H1 (cell line): ENCODE measurements around the gene ZNF473. TPM values are rescaled to one million over a fixed set of nuclear protein-coding genes. Genes with fewer than 3 reads are reported as not detected.

Experiments used
- CTCF ChIA-PET: fragments of 300-600 bp; sonication (Branson Sonifier 250); formaldehyde crosslinking; loops from one replicate; lab custom pipeline; 2021; ENCODE audit not compliant: partially characterized antibody; lab: Charles Lee
- POLR2A ChIA-PET: fragments of 300-600 bp; sonication (Branson Sonifier 250); formaldehyde crosslinking; loops from one replicate; lab custom pipeline; 2021; ENCODE audit warnings: inconsistent platforms; ENCODE audit not compliant: partially characterized antibody; lab: Charles Lee
- DNase-seq, 2 experiments: peaks; one replicate each; pipeline versions ENCODE4 v3.0.0 to v3.0.0-alpha.2; 2010 to 2022; ENCODE audit warnings: low spot score in 2 of 2, low read depth in 1 of 2, mixed read lengths in 1 of 2
- FAIRE-seq: peaks from 2 replicates; lab custom pipeline; 2011; peaks lifted over from hg19 to GRCh38; lab: Jason Lieb, UNC
- H2AFZ ChIP-seq: 2 replicates; pipeline ENCODE4 v1.8.1; 2012; ENCODE audit warnings: low read length, inconsistent platforms
- H2AK5ac ChIP-seq: 2 replicates; pipeline ENCODE4 v1.6.1; 2013; ENCODE audit warnings: low read depth, low read length
- H2BK120ac ChIP-seq: replicated peaks from 2 replicates; pipeline ENCODE3; 2013; ENCODE audit warnings: low read depth, low read length, inconsistent platforms
- H2BK12ac ChIP-seq: 2 replicates; pipeline ENCODE4 v1.6.1; 2013; ENCODE audit warnings: low read depth, low read length
- H2BK15ac ChIP-seq: 2 replicates; pipeline ENCODE4 v1.6.1; 2013; ENCODE audit warnings: low read length
- H2BK20ac ChIP-seq: 2 replicates; pipeline ENCODE4 v1.6.1; 2013; ENCODE audit warnings: low read length
- H2BK5ac ChIP-seq: 2 replicates; pipeline ENCODE4 v1.6.1; 2013; ENCODE audit warnings: low read depth, low read length
- H3K14ac ChIP-seq: 2 replicates; pipeline ENCODE4 v1.6.1; 2013; ENCODE audit warnings: inconsistent platforms; ENCODE audit not compliant: insufficient read length
- H3K18ac ChIP-seq: 2 replicates; pipeline ENCODE4 v1.6.1; 2013; ENCODE audit warnings: low read length; ENCODE audit errors: extremely low read depth
- H3K23ac ChIP-seq: 2 replicates; pipeline ENCODE4 v1.6.1; 2013; ENCODE audit warnings: inconsistent platforms; ENCODE audit not compliant: insufficient read length
- H3K23me2 ChIP-seq: 2 replicates; pipeline ENCODE4 v1.6.1; 2013; ENCODE audit warnings: low read depth, low read length
- H3K27ac ChIP-seq: 2 replicates; pipeline ENCODE4 v1.6.1; 2011; ENCODE audit warnings: low read depth, low read length, inconsistent platforms
- H3K27me3 ChIP-seq, 4 experiments: replicated peaks in 1 of 4; 1 replicate in 1 of 4; 2 replicates in 3 of 4; pipeline versions ENCODE4 v1.6.1 to v1.8.1; 2011 to 2013; ENCODE audit warnings: low read length in 3 of 4, mild to moderate bottlenecking in 3 of 4, inconsistent platforms in 2 of 4, mixed read lengths in 2 of 4, moderate library complexity in 1 of 4; ENCODE audit not compliant: control insufficient read depth in 3 of 4, insufficient read depth in 3 of 4; ENCODE audit errors: extremely low read depth in 1 of 4
- H3K36me3 ChIP-seq, 4 experiments: 2 replicates each; pipeline versions ENCODE4 v1.6.1 to v1.8.1; 2011 to 2013; ENCODE audit warnings: mild to moderate bottlenecking in 4 of 4, low read length in 3 of 4, moderate library complexity in 2 of 4, control low read depth in 1 of 4, inconsistent platforms in 1 of 4; ENCODE audit not compliant: insufficient read depth in 4 of 4, control insufficient read depth in 2 of 4
- H3K4ac ChIP-seq: replicated peaks from 2 replicates; pipeline ENCODE3; 2013; ENCODE audit warnings: low read length, low read depth, mixed read lengths, inconsistent platforms; ENCODE audit not compliant: insufficient read length
- H3K4me1 ChIP-seq, 4 experiments: replicated peaks in 1 of 4; 1 replicate in 1 of 4; 2 replicates in 3 of 4; pipeline versions ENCODE4 v1.6.1 to v1.8.1; 2011 to 2013; ENCODE audit warnings: low read length in 3 of 4, inconsistent platforms in 2 of 4, mixed read lengths in 1 of 4; ENCODE audit not compliant: insufficient read depth in 4 of 4, control insufficient read depth in 3 of 4
- H3K4me2 ChIP-seq, 2 experiments: 2 replicates each; pipeline versions ENCODE4 v1.6.1 to v1.8.1; 2011 to 2013; ENCODE audit warnings: low read depth in 2 of 2, low read length in 2 of 2, control low read depth in 1 of 2, inconsistent platforms in 1 of 2, mild to moderate bottlenecking in 1 of 2; ENCODE audit not compliant: insufficient read depth in 1 of 2
- H3K4me3 ChIP-seq, 4 experiments: fragments of 200-600, 300-600 bp in 1 of 4; sonication (generic), shearing (Covaris generic), sonication (Bioruptor Twin) in 1 of 4; 2 replicates each; pipeline versions ENCODE4 v1.5.1 to v1.8.1; 2011 to 2016; ENCODE audit warnings: low read length in 4 of 4, low read depth in 3 of 4, control low read depth in 2 of 4, inconsistent platforms in 2 of 4, mild to moderate bottlenecking in 2 of 4, mixed read lengths in 1 of 4, moderate library complexity in 1 of 4; ENCODE audit not compliant: insufficient read depth in 2 of 4; ENCODE audit errors: extremely low read depth in 1 of 4
- H3K56ac ChIP-seq: replicated peaks from 2 replicates; pipeline ENCODE3; 2013; ENCODE audit warnings: low read depth, mild to moderate bottlenecking, mixed read lengths, low read length, inconsistent platforms; ENCODE audit not compliant: insufficient read length
- H3K79me1 ChIP-seq: 2 replicates; pipeline ENCODE4 v1.6.1; 2013; ENCODE audit warnings: low read depth, low read length, control low read depth
- H3K79me2 ChIP-seq, 2 experiments: 2 replicates each; pipeline versions ENCODE4 v1.6.1 to v1.8.1; 2012 to 2013; ENCODE audit warnings: low read length in 2 of 2, mild to moderate bottlenecking in 2 of 2, inconsistent platforms in 1 of 2; ENCODE audit not compliant: insufficient read depth in 2 of 2, control insufficient read depth in 1 of 2
- H3K9ac ChIP-seq, 4 experiments: replicated peaks in 1 of 4; 1 replicate in 1 of 4; 2 replicates in 3 of 4; pipeline versions ENCODE4 v1.6.1 to v1.8.1; 2011 to 2013; ENCODE audit warnings: low read depth in 3 of 4, low read length in 3 of 4, control low read depth in 2 of 4, mild to moderate bottlenecking in 2 of 4, moderate library complexity in 2 of 4, inconsistent platforms in 1 of 4; ENCODE audit errors: extremely low read depth in 1 of 4
- H3K9me3 ChIP-seq, 2 experiments: 2 replicates each; pipeline versions ENCODE4 v1.6.1 to v1.8.1; 2012 to 2013; ENCODE audit warnings: mild to moderate bottlenecking in 2 of 2, moderate library complexity in 2 of 2, control low read depth in 1 of 2, inconsistent platforms in 1 of 2, low read depth in 1 of 2, low read length in 1 of 2, mixed read lengths in 1 of 2; ENCODE audit not compliant: insufficient read depth in 2 of 2
- H4K20me1 ChIP-seq, 2 experiments: replicated peaks in 1 of 2; 2 replicates each; pipeline versions ENCODE3 to v1.8.1; 2011 to 2013; ENCODE audit warnings: inconsistent platforms in 2 of 2, low read length in 2 of 2, mild to moderate bottlenecking in 1 of 2; ENCODE audit not compliant: insufficient read depth in 2 of 2, control insufficient read depth in 1 of 2
- H4K5ac ChIP-seq: 2 replicates; pipeline ENCODE4 v1.6.1; 2013; ENCODE audit warnings: low read length, low read depth, mixed read lengths, inconsistent platforms; ENCODE audit not compliant: insufficient read length
- H4K8ac ChIP-seq: 2 replicates; pipeline ENCODE4 v1.8.0; 2013; ENCODE audit warnings: mild to moderate bottlenecking, moderate library complexity, low read length, inconsistent platforms; ENCODE audit not compliant: insufficient read depth; ENCODE audit errors: extremely low read depth
- H4K91ac ChIP-seq: replicated peaks from 2 replicates; pipeline ENCODE3; 2013; ENCODE audit warnings: low read length, mixed read lengths, inconsistent platforms; ENCODE audit not compliant: insufficient read length
- BCL11A ChIP-seq, 2 experiments: IDR thresholded peaks; one replicate each; pipeline ENCODE4 v1.6.1; 2011; ENCODE audit warnings: low read depth in 2 of 2, low read length in 2 of 2, mild to moderate bottlenecking in 2 of 2
- BRCA1 ChIP-seq: IDR thresholded peaks from 2 replicates; pipeline ENCODE4 v1.6.1; 2012; ENCODE audit warnings: low read depth, low read length, improper control_type of control experiment
- CEBPB ChIP-seq: IDR thresholded peaks from 2 replicates; pipeline ENCODE4 v1.6.1; 2012; ENCODE audit warnings: low read depth, low read length
- JUN ChIP-seq: IDR thresholded peaks from 2 replicates; pipeline ENCODE4 v1.6.1; 2011; ENCODE audit warnings: low read depth, mild to moderate bottlenecking, improper control_type of control experiment, low read length
- KDM1A ChIP-seq: fragments of 200-600, 300-600 bp; sonication (generic); IDR thresholded peaks from 2 replicates; pipeline ENCODE4 v1.7.1; 2016; ENCODE audit warnings: mild to moderate bottlenecking, low read length, borderline replicate concordance
- NRF1 ChIP-seq: IDR thresholded peaks from 2 replicates; pipeline ENCODE4 v1.6.1; 2011; ENCODE audit warnings: mild to moderate bottlenecking, low read depth, low read length, improper control_type of control experiment
- POU5F1 ChIP-seq: IDR thresholded peaks from 2 replicates; pipeline ENCODE4 v1.6.1; 2011; ENCODE audit warnings: low read depth, mild to moderate bottlenecking, low read length, moderate library complexity
- RBBP5 ChIP-seq: IDR thresholded peaks from 2 replicates; pipeline ENCODE4 v1.7.1; 2012; ENCODE audit warnings: low read depth, mild to moderate bottlenecking, inconsistent platforms, low read length, moderate library complexity, borderline replicate concordance
- RFX5 ChIP-seq: IDR thresholded peaks from 2 replicates; pipeline ENCODE4 v1.6.1; 2011; ENCODE audit warnings: low read depth, low read length, improper control_type of control experiment, borderline replicate concordance
- RNF2 ChIP-seq: fragments of 200-900, 300-1000 bp; sonication (generic); IDR thresholded peaks from 2 replicates; pipeline ENCODE4 v1.7.1; 2016; ENCODE audit warnings: borderline replicate concordance, low read depth, mild to moderate bottlenecking, antibody characterized with exemption, low read length; ENCODE audit not compliant: poor library complexity, severe bottlenecking; ENCODE audit errors: missing control alignments
- SAP30 ChIP-seq: fragments of 300-600 bp; sonication (generic); IDR thresholded peaks from 2 replicates; pipeline ENCODE4 v1.7.1; 2012; ENCODE audit warnings: low read length, moderate library complexity, mild to moderate bottlenecking, inconsistent platforms; ENCODE audit not compliant: insufficient read depth, insufficient replicate concordance
- SIN3A ChIP-seq, 2 experiments: IDR thresholded peaks in 1 of 2; conservative IDR thresholded peaks in 1 of 2; 2 replicates each; pipeline ENCODE4 v1.6.1; 2011 to 2012; ENCODE audit warnings: low read length in 2 of 2, improper control_type of control experiment in 1 of 2, low read depth in 1 of 2, mild to moderate bottlenecking in 1 of 2
- SP2 ChIP-seq: IDR thresholded peaks from 2 replicates; pipeline ENCODE4 v1.6.1; 2012; ENCODE audit warnings: mild to moderate bottlenecking, low read length, inconsistent platforms
- TEAD4 ChIP-seq: IDR thresholded peaks from 2 replicates; pipeline ENCODE4 v1.6.1; 2012; ENCODE audit warnings: low read depth, low read length, inconsistent platforms, mixed read lengths
- WGBS, 2 experiments: shearing (Covaris generic) in 1 of 2; methylation state at CpG; one replicate each; pipeline versions ENCODE4 v1.1.6 to v1.1.7; 2013 to 2015; ENCODE audit warnings: low lambda C conversion rate in 2 of 2, mixed read lengths in 2 of 2, inconsistent platforms in 1 of 2, low coverage in 1 of 2, missing lambda C conversion rate in 1 of 2; ENCODE audit not compliant: insufficient replicate concordance in 2 of 2, insufficient coverage in 1 of 2, insufficient read length in 1 of 2; ENCODE audit errors: extremely low coverage in 1 of 2, missing lambda C conversion rate in 1 of 2; 5-methylcytosine and 5-hydroxymethylcytosine counted together
- polyA plus RNA-seq, 7 experiments: library from polyadenylated mRNA; depleted of rRNA in 3 of 7; stranded (reverse) in 5 of 7; unstranded in 2 of 7; fragments of >200 nt in 5 of 7; fragments of 200-250 nt in 2 of 7; gene quantifications; 1 replicate in 5 of 7; 2 replicates in 1 of 7; 4 replicates in 1 of 7; pipeline versions ENCODE4 v1.2.1 to v1.2.3, GENCODE V29; 2011 to 2013; ENCODE audit warnings: missing spikeins in 2 of 7, mixed read lengths in 2 of 7
- total RNA-seq: library from RNA; stranded (reverse); fragmentation: NEBNext Ultra II Directional; extraction: Animal tissue kit (Norgen Biotek cat#: 25700); gene quantifications from 2 replicates; pipeline ENCODE4 v1.2.1, GENCODE V29; 2021

Gene ZNF473
- total and polyA plus RNA-seq, 2 of the 8 experiments (the other 6 are each of a cell fraction or from before 2014, with no cell fraction given): 5.2 to 11.7 TPM

DNA sequence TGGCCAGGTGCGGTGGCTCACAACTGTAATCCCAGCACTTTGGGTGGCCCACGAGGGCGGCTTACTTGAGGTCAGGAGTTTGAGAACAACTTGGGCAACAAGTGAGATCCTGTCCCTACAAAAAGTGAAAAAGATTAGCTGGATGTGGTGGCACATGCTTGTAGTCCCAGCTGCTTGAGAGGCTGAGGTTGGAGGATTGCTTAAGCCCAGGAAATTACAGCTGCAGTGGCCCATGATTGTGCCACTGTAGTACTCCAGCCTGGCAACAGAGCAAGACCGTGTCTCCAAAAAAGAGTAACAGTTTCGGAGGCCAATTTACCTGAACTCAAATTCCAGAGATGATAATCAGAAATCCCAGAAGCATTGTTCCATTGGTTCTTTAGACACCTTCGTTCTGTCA is 4.4 kb downstream of the ZNF473 start:
- Histone ChIP-seq H2BK5ac (no peak overlapping the region), H3K4me1 (no peaks in the 10 kb centered on the region; a peak in 1 of 7 replicates), H3K27me3 (no peaks in the 10 kb centered on the region), H3K9me3 (no peaks in the 10 kb centered on the region), H4K20me1 (peaks cover 2 to 6% of the 10 kb centered on the region in 2 experiments), H3K79me2 (peaks cover 0 to 24% of the 10 kb centered on the region in 2 experiments; a peak in 2 of 4 replicates), H3K27ac (no peak overlapping the region), H2BK20ac (no peak overlapping the region), H3K23me2 (0 out of 2 replicates have a peak, but pooled peaks cover 2% of the 10 kb centered on the region), H3K4me2 (no peak overlapping the region), H2BK15ac (no peak overlapping the region), H2AFZ (no peak overlapping the region), H3K79me1 (peaks cover 6% of the 10 kb centered on the region), H2BK12ac (no peak overlapping the region), H3K4ac (no peak overlapping the region), H3K14ac (no peak overlapping the region), H3K9ac (no peak overlapping the region), H2BK120ac (no peak overlapping the region), H3K56ac (no peak overlapping the region), H2AK5ac (no peak overlapping the region), H4K8ac (no peak overlapping the region), H4K91ac (no peak overlapping the region), H3K23ac (no peak overlapping the region), H3K36me3 (peaks cover 4 to 28% (median 22%) of the 10 kb centered on the region in 4 experiments), H3K18ac (no peak overlapping the region), H3K4me3 (no peak overlapping the region), H4K5ac (no peak overlapping the region)
- POLR2A ChIA-PET: no interaction called here
- no peak for DNase-seq
- CTCF ChIA-PET: interaction anchor here (1.6 to 2.6 kb wide), 2 partner anchors 16 to 45 kb away, joined by 6 to 10 read pairs; no protein-coding TSS in a partner anchor
- WGBS, 2 experiments: 95% methylated on average over 6 of the region's 6 CpGs; no CpG with 5 or more reads in 1 of the 2 experiments
- no peak for FAIRE-seq
- no peak for TF ChIP-seq BCL11A (IDR thresholded peaks at IDR 0.05; ENCODE audit: low read depth in 2 of 2, low read length in 2 of 2)
- TF ChIP-seq RFX5: no peak
- TF ChIP-seq SP2: no peak
- TF ChIP-seq RBBP5: no peak
- TF ChIP-seq SIN3A (conservative IDR thresholded peaks at IDR 0.05 in 1 of 2, IDR thresholded peaks at IDR 0.05 in 1 of 2; ENCODE audit: low read depth in 1 of 2, low read length in 2 of 2): no peak
- no peak for TF ChIP-seq JUN
- no peak for TF ChIP-seq RNF2
- no peak for TF ChIP-seq NRF1
- TF ChIP-seq POU5F1: no peak
- TF ChIP-seq KDM1A: no peak
- TF ChIP-seq TEAD4: no peak
- TF ChIP-seq CEBPB: no peak
- TF ChIP-seq BRCA1: no peak
- no peak for TF ChIP-seq SAP30
